HCT116 (cell line): ENCODE results near the gene SPOCK3.

Experiments
- ELF1 ChIP-seq: IDR thresholded peaks from 2 replicates; pipeline ENCODE4 v1.6.1; 2012; ENCODE audit warnings: low read depth, borderline replicate concordance
- EZH2phosphoT487 ChIP-seq: fragments of 200-600 bp; IDR thresholded peaks from 2 replicates; pipeline ENCODE4 v1.6.1; 2018; ENCODE audit warnings: antibody characterized with exemption, borderline replicate concordance
- FOSL1 ChIP-seq: IDR thresholded peaks from 2 replicates; pipeline ENCODE4 v1.6.1; 2012; ENCODE audit warnings: low read depth
- JUND ChIP-seq: IDR thresholded peaks from 2 replicates; pipeline ENCODE4 v1.6.1; 2012
- MAX ChIP-seq: IDR thresholded peaks from 2 replicates; pipeline ENCODE4 v1.6.1; 2012
- POLR2A ChIP-seq: IDR thresholded peaks from 2 replicates; pipeline ENCODE4 v1.7.0; 2011; ENCODE audit warnings: borderline replicate concordance; ENCODE audit not compliant: insufficient read depth, insufficient read length; ENCODE audit errors: extremely low read depth
- SIN3A ChIP-seq: IDR thresholded peaks from 2 replicates; pipeline ENCODE4 v1.6.1; 2012; ENCODE audit warnings: low read depth
- SP1 ChIP-seq: IDR thresholded peaks from 2 replicates; pipeline ENCODE4 v1.6.1; 2012; ENCODE audit warnings: low read depth
- TF ChIP-seq, protein P1 (sequence below), 3 experiments: fragments of 200-600 bp in 1 of 3; sonication (generic) in 1 of 3; IDR thresholded peaks in 2 of 3; conservative IDR thresholded peaks in 1 of 3; 2 replicates each; pipeline ENCODE4 v1.5.1; 2012 to 2017; ENCODE audit warnings: low read depth in 2 of 3, low read length in 2 of 3, antibody characterized with exemption in 1 of 3, borderline replicate concordance in 1 of 3, control low read depth in 1 of 3, mild to moderate bottlenecking in 1 of 3, mixed read lengths in 1 of 3, mixed run types in 1 of 3, moderate library complexity in 1 of 3; ENCODE audit not compliant: insufficient read depth in 1 of 3

- TF ChIP-seq, protein P1, sequence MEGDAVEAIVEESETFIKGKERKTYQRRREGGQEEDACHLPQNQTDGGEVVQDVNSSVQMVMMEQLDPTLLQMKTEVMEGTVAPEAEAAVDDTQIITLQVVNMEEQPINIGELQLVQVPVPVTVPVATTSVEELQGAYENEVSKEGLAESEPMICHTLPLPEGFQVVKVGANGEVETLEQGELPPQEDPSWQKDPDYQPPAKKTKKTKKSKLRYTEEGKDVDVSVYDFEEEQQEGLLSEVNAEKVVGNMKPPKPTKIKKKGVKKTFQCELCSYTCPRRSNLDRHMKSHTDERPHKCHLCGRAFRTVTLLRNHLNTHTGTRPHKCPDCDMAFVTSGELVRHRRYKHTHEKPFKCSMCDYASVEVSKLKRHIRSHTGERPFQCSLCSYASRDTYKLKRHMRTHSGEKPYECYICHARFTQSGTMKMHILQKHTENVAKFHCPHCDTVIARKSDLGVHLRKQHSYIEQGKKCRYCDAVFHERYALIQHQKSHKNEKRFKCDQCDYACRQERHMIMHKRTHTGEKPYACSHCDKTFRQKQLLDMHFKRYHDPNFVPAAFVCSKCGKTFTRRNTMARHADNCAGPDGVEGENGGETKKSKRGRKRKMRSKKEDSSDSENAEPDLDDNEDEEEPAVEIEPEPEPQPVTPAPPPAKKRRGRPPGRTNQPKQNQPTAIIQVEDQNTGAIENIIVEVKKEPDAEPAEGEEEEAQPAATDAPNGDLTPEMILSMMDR (IDR thresholded peaks at IDR 0.05 in 2 of 3, conservative IDR thresholded peaks at IDR 0.05 in 1 of 3; ENCODE audit: borderline replicate concordance in 1 of 3, insufficient read depth in 1 of 3, low read depth in 2 of 3, low read length in 2 of 3): no peak
- no peak for TF ChIP-seq ELF1
- TF ChIP-seq POLR2A: no peak
- TF ChIP-seq SP1: no peak
- no peak for TF ChIP-seq FOSL1
- TF ChIP-seq MAX: no peak
- no peak for TF ChIP-seq JUND
- no peak for TF ChIP-seq SIN3A
- TF ChIP-seq EZH2phosphoT487: no peak
These were observed 253.9 kb downstream of the SPOCK3 start for GRCh38 chr4:166980419-166980818.
